SW480 (cell line): ENCODE data around the gene SON.
"Not testable (repeated sequence)": the region's sequence is repeated elsewhere in the genome, so short reads cannot be mapped to it uniquely, and the experiment has no call there.

Source experiments
- DNase-seq: peaks from one replicate; pipeline ENCODE4 v3.0.0-alpha.2; 2016; ENCODE audit warnings: low spot score

Gene SON

DNA sequence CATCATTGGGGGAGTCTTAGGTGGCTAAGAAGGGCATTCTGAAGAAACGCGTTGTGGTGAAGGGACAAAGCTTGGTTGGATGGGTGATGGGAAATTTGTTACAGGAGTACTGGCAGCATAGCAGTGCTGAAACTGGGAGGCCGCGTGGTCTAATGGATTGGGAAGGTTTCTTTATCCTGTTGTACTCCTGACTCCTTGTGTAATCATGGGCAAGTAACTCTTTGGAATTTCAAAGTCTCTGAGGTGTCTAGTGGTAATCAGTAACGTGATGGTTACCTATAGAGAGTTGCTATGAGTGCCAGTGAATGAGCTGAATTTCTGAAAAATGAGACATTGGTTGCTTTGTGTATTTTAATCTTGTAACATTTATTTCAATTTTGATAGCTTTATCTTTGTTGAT, 27.2 kb downstream of the SON start:
- DNase-seq = no peak

GRCh38 chr21:33572350-33572749, 29.5 kb downstream of the SON start:
- DNase-seq = no peak

DNA sequence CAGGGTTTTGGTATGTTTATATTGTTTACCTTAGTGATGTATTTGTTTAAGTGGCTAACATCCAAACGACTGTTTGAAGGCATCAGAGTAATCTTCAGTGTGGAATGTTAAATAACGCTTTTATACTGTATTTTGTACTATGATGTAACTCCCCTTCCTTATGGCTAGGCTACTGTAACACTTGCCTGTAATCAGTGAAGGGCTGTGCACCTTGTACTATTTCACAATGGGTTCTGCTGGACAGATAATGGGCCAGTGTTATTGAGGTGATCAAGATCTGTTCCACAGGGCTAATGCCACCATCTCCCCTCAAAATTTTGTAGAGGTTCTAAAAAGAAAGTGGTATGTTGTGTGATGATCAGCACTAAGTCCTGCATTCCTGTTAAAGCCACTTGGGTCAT, 33.9 kb downstream of the SON start:
- DNase-seq = not testable (repeated sequence)

GRCh38 chr21:33578214-33578613, 35.4 kb downstream of the SON start:
- no peak for DNase-seq

DNA sequence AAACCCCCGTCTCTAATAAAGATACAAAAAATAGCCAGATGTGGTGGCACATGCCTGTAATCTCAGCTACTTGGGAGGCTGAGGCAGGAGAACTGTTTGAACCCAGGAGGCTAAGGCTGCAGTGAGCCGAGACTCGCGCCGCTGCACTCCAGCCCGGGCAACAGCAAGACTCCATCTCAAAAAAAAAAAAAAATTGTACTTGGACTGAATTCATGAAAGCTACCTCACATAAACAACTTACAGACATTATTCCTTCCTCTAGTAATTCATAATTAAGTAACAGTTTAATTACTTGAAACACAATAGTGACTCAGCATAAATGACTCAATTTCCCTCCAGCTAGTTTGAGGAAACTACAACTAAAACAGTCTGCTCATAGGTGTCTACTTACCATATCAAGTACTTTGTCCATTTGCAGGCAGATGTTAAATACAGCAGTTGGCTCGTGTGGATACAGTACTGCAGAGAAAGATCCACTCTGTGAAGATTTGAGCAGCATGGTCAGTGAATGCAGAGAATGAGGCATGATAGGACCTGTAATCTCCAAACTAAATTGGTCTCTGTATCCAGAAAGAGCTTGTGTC, 36.2 kb downstream of the SON start:
- no peak for DNase-seq

DNA sequence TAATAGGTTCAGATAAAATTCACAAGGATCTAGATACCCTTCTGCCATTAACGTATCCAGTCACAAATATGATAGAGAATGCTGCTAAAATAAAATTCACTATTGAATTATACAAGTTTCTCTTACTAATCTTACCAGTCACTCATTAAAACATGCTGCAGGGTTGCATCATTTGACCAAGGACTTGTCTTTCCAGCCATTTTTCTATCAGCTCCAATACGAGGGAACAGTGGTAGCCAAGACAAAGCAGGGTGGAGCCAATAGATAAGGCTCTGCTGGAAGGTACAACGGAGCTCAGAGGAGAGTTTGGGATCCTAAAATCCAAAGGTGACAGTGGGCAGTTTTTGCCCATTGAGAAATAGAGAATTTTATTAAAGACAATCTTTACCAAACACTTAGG, 41.6 kb downstream of the SON start:
- no peak for DNase-seq

GRCh38 chr21:33586927-33587326, 44.1 kb downstream of the SON start:
- no peak for DNase-seq

DNA sequence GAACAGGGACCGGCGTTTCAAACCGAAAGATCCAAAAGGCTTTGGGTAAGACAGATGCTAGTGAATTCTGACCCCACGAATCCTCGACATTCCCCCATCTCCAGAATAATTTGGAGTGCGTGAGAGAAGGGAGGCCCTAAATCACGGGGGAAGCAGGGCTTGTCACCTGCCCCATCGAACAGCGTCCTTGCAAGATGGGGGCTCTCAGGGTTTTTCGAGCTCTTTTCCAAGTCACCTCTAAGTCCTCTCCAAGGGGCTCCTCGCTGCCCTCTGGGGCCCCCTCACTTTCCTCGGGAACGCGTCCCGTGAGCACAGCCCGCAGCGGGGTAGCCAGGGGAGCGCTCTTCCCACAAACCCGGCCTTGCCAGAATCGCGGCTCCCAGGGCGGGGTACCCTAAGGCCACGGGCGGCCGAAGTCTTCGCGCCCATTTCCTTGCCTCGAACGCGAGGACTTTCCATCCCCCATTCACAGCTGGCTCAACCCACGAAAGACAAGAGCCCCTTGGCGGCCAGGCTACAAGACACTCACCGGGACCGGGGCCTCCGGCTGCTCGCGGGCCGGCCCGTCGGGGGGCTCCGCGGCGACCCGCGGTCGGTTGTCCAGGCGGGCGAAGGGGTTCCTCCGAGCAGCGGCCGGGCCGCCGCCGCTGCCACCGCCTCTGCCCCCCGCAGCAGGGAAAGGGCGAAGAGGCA, 45.1 kb downstream of the SON start:
- peak; percentile 41 for DNase-seq

GRCh38 chr21:33588485-33589335, 45.9 kb downstream of the SON start, which contains the start of gene DONSON:
Gene DONSON, minus strand, starts transcription at chr21:33588684. Its CDS starts 43 bp downstream, at chr21:33588641.
- peak; percentile 82 for DNase-seq

- no peak for DNase-seq
Measured at GRCh38 chr21:33598051-33598450, 55.2 kb downstream of the SON start.

GRCh38 chr21:33608559-33608958, 65.7 kb downstream of the SON start:
- no peak for DNase-seq

DNA sequence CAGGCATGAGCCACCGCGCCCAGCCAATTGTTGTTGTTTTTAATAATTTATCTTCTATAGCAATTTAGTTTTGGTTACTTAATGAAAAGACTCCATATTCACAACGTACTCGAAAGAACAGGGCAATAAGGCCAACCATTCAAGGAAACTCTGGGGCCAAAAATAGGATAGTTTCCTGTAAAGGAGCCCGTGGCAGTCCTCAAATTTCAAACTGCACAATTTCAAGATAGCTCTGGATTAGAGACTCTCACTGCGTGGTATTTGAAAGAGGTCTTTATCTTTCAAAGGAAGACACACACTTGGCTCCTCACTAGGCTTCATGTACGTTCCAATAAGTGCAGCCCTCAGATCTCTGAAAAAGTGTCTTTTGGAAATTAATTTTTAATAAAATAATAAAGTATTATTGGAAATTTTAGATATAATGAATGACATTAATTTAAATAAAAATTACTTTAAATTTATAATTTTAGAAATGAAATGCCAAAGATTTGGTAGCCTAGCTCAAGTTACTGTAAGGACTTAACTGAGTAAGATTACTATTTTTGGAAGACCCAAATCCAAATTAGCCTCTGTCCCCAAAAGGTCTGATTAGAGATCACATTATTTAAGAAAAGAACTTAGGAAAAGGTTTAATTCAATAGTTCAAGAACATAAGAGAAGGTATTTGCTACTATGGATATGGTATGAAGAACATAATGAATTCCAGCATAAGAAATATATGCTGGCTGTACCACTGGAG, 68.3 kb downstream of the SON start:
- DNase-seq = no peak

DNA sequence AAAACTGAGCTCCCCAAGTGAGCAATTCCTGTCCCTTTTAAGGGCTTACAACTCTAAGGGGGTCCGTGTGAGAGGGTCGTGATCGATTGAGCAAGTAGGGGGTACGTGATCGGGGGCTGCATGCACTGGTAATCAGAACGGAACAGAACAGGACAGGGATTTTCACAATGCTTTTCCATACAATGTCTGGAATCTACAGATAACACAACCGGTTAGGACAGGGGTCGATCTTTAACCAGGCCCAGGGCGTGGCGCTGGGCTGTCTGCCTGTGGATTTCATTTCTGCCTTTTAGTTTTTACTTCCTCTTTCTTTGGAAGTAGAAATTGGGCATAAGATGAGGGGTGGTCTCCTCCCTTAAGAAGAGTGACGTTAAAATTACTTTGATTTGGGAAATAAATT, 74.7 kb downstream of the SON start:
- DNase-seq = not testable (repeated sequence)

GRCh38 chr21:33618407-33618806, 75.6 kb downstream of the SON start:
- no peak for DNase-seq

DNA sequence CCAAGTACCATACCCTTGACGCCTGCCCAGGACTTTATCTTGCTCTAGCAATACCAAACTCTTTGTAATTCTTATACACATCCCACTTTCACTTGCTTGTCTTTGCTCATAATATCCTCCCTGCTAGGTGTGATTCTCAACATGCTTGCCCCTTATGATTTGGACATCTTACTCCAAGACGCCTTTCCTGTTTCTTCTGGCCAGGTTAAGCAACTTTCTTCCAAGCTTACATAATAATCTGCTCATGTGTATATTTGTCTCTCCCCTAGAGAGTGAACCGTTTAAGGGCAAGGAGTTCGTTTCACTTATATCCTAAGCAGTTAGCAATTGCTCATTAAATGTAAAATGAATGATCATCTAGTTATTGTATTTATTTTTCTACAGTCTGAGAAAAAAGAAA, 76.9 kb downstream of the SON start:
- no peak for DNase-seq

- no peak for DNase-seq
Measured at GRCh38 chr21:33622253-33622652, 79.4 kb downstream of the SON start.

DNA sequence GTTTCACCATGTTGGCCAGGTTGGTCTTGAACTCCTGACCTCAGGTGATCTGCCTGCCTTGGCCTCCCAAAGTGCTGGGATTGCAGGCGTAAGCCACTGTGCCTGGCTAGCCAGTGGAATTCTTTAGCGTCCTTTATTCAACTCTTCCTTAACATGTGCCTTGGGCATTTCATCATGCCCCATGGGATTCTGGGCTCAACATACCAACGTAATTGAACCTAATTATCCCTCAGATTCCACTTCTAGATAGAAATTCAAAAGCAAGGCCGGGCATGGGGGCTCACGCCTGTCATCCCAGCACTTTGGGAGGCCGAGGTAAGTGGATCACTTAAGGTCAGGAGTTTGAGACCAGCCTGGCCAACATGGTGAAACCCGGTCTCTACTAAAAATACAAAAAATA, 83.3 kb downstream of the SON start:
- DNase-seq = not testable (repeated sequence)
